GM13977 (cell line): ENCODE measurements around the gene G0S2.
"Not testable (repeated sequence)": the region's sequence is repeated elsewhere in the genome, so short reads cannot be mapped to it uniquely, and the experiment has no call there.

Experiments used
- DNase-seq: peaks from one replicate; pipeline ENCODE4 v3.0.0; 2012; ENCODE audit warnings: low spot score
- CTCF ChIP-seq: IDR thresholded peaks from 2 replicates; pipeline ENCODE4 v1.5.1; 2012; ENCODE audit warnings: mild to moderate bottlenecking, control low read depth; ENCODE audit not compliant: insufficient read depth; ENCODE audit errors: extremely low read depth, missing control alignments
- in situ Hi-C: fragments of 300-500 bp; cut with MboI; formaldehyde crosslinking; loops from one replicate; pipeline ENCODE4 v1.12.0; 2022; ENCODE audit warnings: low sequenced_read_pairs, low pct_unique_long_range_greater_than_20kb, mixed read lengths, inconsistent platforms; ENCODE audit not compliant: unreplicated experiment

Gene G0S2

GRCh38 chr1:209692296-209692695 lies 17.1 kb downstream of the G0S2 start:
- no peak for TF ChIP-seq CTCF
- no peak for DNase-seq
- in situ Hi-C loops: loop anchor here (10.0 kb wide), 1 partner anchor 117 kb away; no protein-coding TSS in a partner anchor

GRCh38 chr1:209692745-209693504 lies 17.7 kb downstream of the G0S2 start:
- TF ChIP-seq CTCF: peak; percentile 81
- DNase-seq: peak; percentile 65
- in situ Hi-C loops: loop anchor here (10.0 kb wide), 1 partner anchor 118 kb away; no protein-coding TSS in a partner anchor

- DNase-seq: no peak
- in situ Hi-C loops: loop anchor here (10.0 kb wide), 1 partner anchor 122 kb away; no protein-coding TSS in a partner anchor
- TF ChIP-seq CTCF: no peak
Measured at GRCh38 chr1:209696673-209697072, 21.5 kb downstream of the G0S2 start.

- no peak for TF ChIP-seq CTCF
- in situ Hi-C loops: loop anchor here (10.0 kb wide), 1 partner anchor 122 kb away; no protein-coding TSS in a partner anchor
- DNase-seq: no peak
Measured at GRCh38 chr1:209697126-209697525, 21.9 kb downstream of the G0S2 start.

GRCh38 chr1:209700686-209701085 lies 25.5 kb downstream of the G0S2 start:
- in situ Hi-C loops, DNase-seq: not testable (repeated sequence)

- TF ChIP-seq CTCF: no peak
- in situ Hi-C loops: no loop called here
- no peak for DNase-seq
Measured at GRCh38 chr1:209702832-209703231, 27.6 kb downstream of the G0S2 start.

- no peak for DNase-seq
- no peak for TF ChIP-seq CTCF
- in situ Hi-C loops: no loop called here
Measured at GRCh38 chr1:209703834-209704504, 28.8 kb downstream of the G0S2 start.
